GM20000 (cell line): ENCODE measurements around the gene VANGL1.

Experiments used
- DNase-seq: peaks from one replicate; pipeline ENCODE4 v3.0.0; 2012; ENCODE audit warnings: low spot score
- CTCF ChIP-seq: IDR thresholded peaks from 2 replicates; pipeline ENCODE4 v1.5.1; 2012; ENCODE audit warnings: mild to moderate bottlenecking, control low read depth; ENCODE audit errors: extremely low read depth, missing control alignments

VANGL1 gene

GRCh38 chr1:115669886-115670285 is 28.1 kb downstream of the VANGL1 start:
- no peak for DNase-seq
- TF ChIP-seq CTCF = no peak

GRCh38 chr1:115670476-115671175 is 28.9 kb downstream of the VANGL1 start:
- no peak for DNase-seq

GRCh38 chr1:115671176-115671934 is 29.6 kb downstream of the VANGL1 start:
- TF ChIP-seq CTCF = no peak
- no peak for DNase-seq

More at GRCh38 chr1:115670476-115671175, 28.9 kb downstream of the VANGL1 start:
- TF ChIP-seq CTCF = no peak

- no peak for TF ChIP-seq CTCF
- DNase-seq = no peak
Observed at GRCh38 chr1:115672224-115673009, 30.6 kb downstream of the VANGL1 start.

- no peak for DNase-seq
- TF ChIP-seq CTCF = no peak
Observed at GRCh38 chr1:115676498-115677181, 34.9 kb downstream of the VANGL1 start.

- DNase-seq = peak; percentile 33
- no peak for TF ChIP-seq CTCF
Observed at GRCh38 chr1:115677182-115677555, 35.4 kb downstream of the VANGL1 start.
